Heart right ventricle (tissue), 16 donors: ENCODE results near the gene CUL4A. TPM values are rescaled to one million over a fixed set of nuclear protein-coding genes. Genes with fewer than 3 reads are reported as not detected.

Experiments used
- ATAC-seq, 8 donors: fragments of 200-7000 bp; cut with Tn5 transposase; one replicate each; pipeline ENCODE4 v1.9.1; 2020; ENCODE audit warnings: mild to moderate bottlenecking in 8 of 8, moderate library complexity in 8 of 8, moderate number of reproducible peaks in 1 of 8
- DNase-seq, 2 donors: peaks; one replicate each; pipeline ENCODE4 v3.0.0-alpha.2; 2020
- H3K27ac ChIP-seq, 10 donors: fragments of 200-600 bp; sonication (generic) in 2 of 10; one replicate each; pipeline versions ENCODE4 v1.5.0 to v1.8.0; 2020 to 2022; ENCODE audit warnings: mild to moderate bottlenecking in 3 of 10
- H3K27me3 ChIP-seq, 7 donors: fragments of 200-600 bp; one replicate each; pipeline ENCODE4 v1.8.0; 2021 to 2022; ENCODE audit warnings: mild to moderate bottlenecking in 2 of 7
- H3K36me3 ChIP-seq, 9 donors: fragments of 200-600 bp; sonication (generic) in 1 of 9; one replicate each; pipeline versions ENCODE4 v1.5.0 to v1.8.0; 2020 to 2022; ENCODE audit warnings: mild to moderate bottlenecking in 2 of 9
- H3K4me1 ChIP-seq, 9 donors: fragments of 200-600 bp; sonication (generic) in 1 of 9; one replicate each; pipeline versions ENCODE4 v1.5.0 to v1.8.0; 2020 to 2022; ENCODE audit warnings: mild to moderate bottlenecking in 4 of 9
- H3K4me3 ChIP-seq, 10 donors: fragments of 200-600 bp; sonication (generic) in 2 of 10; one replicate each; pipeline versions ENCODE4 v1.5.0 to v1.8.0; 2020 to 2022; ENCODE audit warnings: mild to moderate bottlenecking in 7 of 10, moderate library complexity in 2 of 10
- H3K9me3 ChIP-seq, 11 donors: fragments of 200-600 bp in 10 of 11; sonication (generic) in 2 of 11; one replicate each; pipeline versions ENCODE4 v1.5.0 to v1.8.0; 2013 to 2022; ENCODE audit warnings: mild to moderate bottlenecking in 2 of 11, control low read depth in 1 of 11, moderate library complexity in 1 of 11
- CTCF ChIP-seq, 9 donors: fragments of 200-600 bp; sonication (generic) in 2 of 9; IDR thresholded peaks; one replicate each; pipeline versions ENCODE4 v1.5.0 to v1.8.0; 2021 to 2022; ENCODE audit warnings: antibody characterized with exemption in 9 of 9, mild to moderate bottlenecking in 5 of 9, moderate library complexity in 1 of 9
- WGBS, 2 donors: extraction: QIAGEN DNeasy Blood & Tissue Kit; methylation state at CpG; one replicate each; pipeline ENCODE4 v1.1.7; 2013; ENCODE audit warnings: inconsistent platforms in 1 of 2; 5-methylcytosine and 5-hydroxymethylcytosine counted together
- intact Hi-C, 10 donors: fragments of 100-400 bp; cut with DNase I; formaldehyde crosslinking; loops; one replicate each; pipeline versions ENCODE4 v1.11.1 to v1.14.2; 2022
- polyA plus RNA-seq, 2 donors: library from polyadenylated mRNA; stranded (reverse); fragments of 200-250 nt; gene quantifications; one replicate each; pipeline ENCODE4 v1.2.3, GENCODE V29; 2013
- total RNA-seq, 10 donors: library from RNA; stranded (reverse); fragmentation: NEBNext Ultra II Directional in 3 of 10; extraction: Animal tissue kit (Norgen Biotek cat#: 25700) in 3 of 10; gene quantifications; one replicate each; pipeline versions ENCODE4 v1.2.1 to v1.2.4, GENCODE V29; 2021 to 2023
- donor health status: Arrhythmogenic right ventricular cardiomyopathy.
- donor health status: ischemic (EF 13 %, LVEDD 7.1; RV severe dilation, severe dysfunction).
- donor health status: healthy with polysubstance abuse.
- donor health status: DM: no; HTN: yes; CAD: no.
- donor health status: DM: no; HTN: no; CAD: no.
- donor health status: ischemic (EF 25% LVEDD 6.9; RV normal size, moderate dysfunction).
- donor health status: ischemic (EF 25% LVEDD 5.7; RV mildly dilated, moderate dysfunction).
- donor health status: healthy.
- donor health status: DM: yes; HTN: yes; CAD: no.
- donor health status: Ischemic cardiomyopathy.
- donor health status: ischemic (EF 35%, LVEDD 5.7; RV mildly dilated, moderate dysfunction).
- donor health status: nonischemic (EF 11% LVEDD 7.7; RV severe dilation, severe dysfunction).
- donor health status: DM: yes; HTN: yes; CAD: no.
- donor health status: PGD.
- donor health status: ischemic (EF 29% LVEDD 5.4; RV normal size, mild dysfunction).
- donor health status: nonischemic (EF 23%, LVEDD 6.1; RV moderate dilation, normal function).

CUL4A gene
- total and polyA plus RNA-seq, 12 donors = 35.8 to 141 (median 110) TPM

- ATAC-seq (peak; percentile 1 to 37 (median 11)), DNase-seq (peak in 1 of 2 donors; percentile 39)
- TF ChIP-seq CTCF (IDR thresholded peaks at IDR 0.05) = no peak
- H3K4me1 ChIP-seq = peaks cover 12 to 82% (median 77%) of the 10 kb centered on the region in 9 donors
- H3K36me3 ChIP-seq = peaks cover 0 to 40% (median 0%) of the 10 kb centered on the region in 9 donors
- H3K9me3 ChIP-seq = no peaks in the 10 kb centered on the region
- intact Hi-C loops = loop anchor here in 1 of 10 donors (2.0 kb wide), 1 partner anchor 21 kb away; no protein-coding TSS in a partner anchor
- H3K27ac ChIP-seq = peak overlapping the region; percentile 93 to 100 (median 99)
- H3K4me3 ChIP-seq = peak overlapping the region; percentile 71 to 98 (median 88)
- no peaks in the 10 kb centered on the region for H3K27me3 ChIP-seq
- WGBS, 2 donors = 0% methylated on average over 44 of the region's 44 CpGs
Measured at GRCh38 chr13:113207890-113208420, 1.5 kb upstream of the CUL4A start.

- ATAC-seq (peak; percentile 86 to 93 (median 89)), DNase-seq (peak; percentile 87 to 88)
- peak in 1 of 9 donors; percentile 21 for TF ChIP-seq CTCF (IDR thresholded peaks at IDR 0.05)
- H3K4me3 ChIP-seq = peak within 1 kb of the TSS; percentile 71 to 98 (median 88)
- H3K36me3 ChIP-seq = peaks cover 0 to 46% (median 0%) of the 10 kb centered on the region in 9 donors
- no peaks in the 10 kb centered on the region for H3K27me3 ChIP-seq
- H3K4me1 ChIP-seq = peaks cover 10 to 82% (median 77%) of the 10 kb centered on the region in 9 donors
- intact Hi-C loops = no loop called here
- peak within 1 kb of the TSS; percentile 93 to 100 (median 99) for H3K27ac ChIP-seq
- 0% methylated on average over 99 to 101 of the region's 103 CpGs for WGBS, 2 donors
- no peaks in the 10 kb centered on the region for H3K9me3 ChIP-seq
Measured at GRCh38 chr13:113208421-113209335, 735 bp upstream of the CUL4A start, which contains the start of gene PCID2. Gene PCID2, minus strand, starts transcription at chr13:113208669. Its CDS starts 35 bp downstream, at chr13:113208634.

DNA sequence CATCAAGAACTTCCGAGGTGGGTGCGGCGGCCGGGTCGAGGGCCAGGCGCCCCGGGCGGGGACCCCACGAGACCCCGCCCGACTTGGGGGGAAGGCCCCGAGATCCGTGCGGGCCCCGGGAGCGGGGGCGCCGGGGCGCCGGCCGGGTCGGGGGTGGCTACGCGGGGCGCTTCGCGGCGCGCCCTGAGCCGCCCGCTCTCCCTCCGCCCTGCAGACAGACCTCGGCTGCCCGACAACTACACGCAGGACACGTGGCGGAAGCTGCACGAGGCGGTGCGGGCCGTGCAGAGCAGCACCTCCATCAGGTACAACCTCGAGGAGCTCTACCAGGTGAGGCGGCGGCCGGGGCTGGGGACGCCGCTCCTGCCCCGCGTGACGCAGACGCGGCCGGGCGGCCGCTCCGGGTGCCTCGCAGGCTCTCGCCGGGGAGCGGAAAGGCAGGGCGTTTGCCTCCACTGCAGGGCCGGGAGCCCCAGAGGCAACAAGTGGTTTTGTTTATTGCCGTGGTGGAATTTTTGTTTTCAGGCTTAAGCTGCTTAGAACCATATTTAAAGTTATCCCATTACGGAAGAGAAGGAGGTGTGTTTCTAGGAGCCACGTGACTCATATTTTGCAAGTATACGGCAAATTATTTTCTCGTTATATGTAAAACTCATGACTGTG lies 477 bp downstream of the CUL4A start:
- peak in 1 of 2 donors; percentile 54 for DNase-seq
- peaks cover 4 to 81% (median 75%) of the 10 kb centered on the region in 9 donors for H3K4me1 ChIP-seq
- no peaks in the 10 kb centered on the region for H3K9me3 ChIP-seq
- intact Hi-C loops = loop anchor here in 3 of 10 donors (10.0 kb wide), 2 partner anchors 55 to 265 kb away; partner anchors contain the start of gene PROZ (in 1 of the 3)
- peak overlapping the region; percentile 40 to 98 (median 86) for H3K4me3 ChIP-seq
- no peaks in the 10 kb centered on the region for H3K27me3 ChIP-seq
- TF ChIP-seq CTCF (IDR thresholded peaks at IDR 0.05) = no peak
- H3K36me3 ChIP-seq = peaks cover 0 to 44% (median 0%) of the 10 kb centered on the region in 9 donors
- WGBS, 2 donors = 0% methylated on average over 44 to 67 of the region's 67 CpGs
- peak overlapping the region; percentile 77 to 100 (median 98) for H3K27ac ChIP-seq
- peak in 2 of 8 donors; percentile 8 to 16 for ATAC-seq
